ENCODE data around the gene SPDYE6. TPM values are rescaled to one million over a fixed set of nuclear protein-coding genes. Genes with fewer than 3 reads are reported as not detected.

The SPDYE6 gene
- total and polyA plus RNA-seq, 10 of the 15 experiments (the other 5 are each of a cell fraction or from before 2014, with no cell fraction given): 0.05 to 2.3 (median 1.00) TPM; not detected in 6

- TF ChIP-seq NR2F1 (conservative IDR thresholded peaks at IDR 0.05) (no peak), GATAD2B (conservative IDR thresholded peaks at IDR 0.05; ENCODE audit: low read depth) (no peak)
These were observed 32.4 kb downstream of the SPDYE6 start (continued) for GRCh38 chr7:102323914-102324195.

GRCh38 chr7:102322202-102322715 is 34.0 kb downstream of the SPDYE6 start:
- in situ Hi-C loops (cut with MboI) (no loop called here), intact Hi-C loops (cut with micrococcal nuclease; ENCODE audit: unreplicated experiment) (no loop called here)
- Histone ChIP-seq H3K9ac (ENCODE audit: control insufficient read depth, insufficient read depth, low read length) (no peak overlapping the region), H4K20me1 (ENCODE audit: control insufficient read depth, insufficient read depth) (no peaks in the 10 kb centered on the region), H3K4me1 (ENCODE audit: control insufficient read depth, insufficient read depth, low read length) (no peaks in the 10 kb centered on the region), H2AFZ (ENCODE audit: control insufficient read depth, low read depth, low read length) (no peak overlapping the region), H3K36me3 (ENCODE audit: control insufficient read depth in 2 of 2, insufficient read depth in 2 of 2, low read length in 1 of 2) (peaks cover 14 to 22% of the 10 kb centered on the region in 2 experiments), H3K4me2 (ENCODE audit: control insufficient read depth, insufficient read depth) (no peak overlapping the region), H3K9me3 (replicated peaks; ENCODE audit: control insufficient read depth, insufficient read depth, low read length) (no peaks in the 10 kb centered on the region), H3K27me3 (replicated peaks in 1 of 2; ENCODE audit: control insufficient read depth in 2 of 2, insufficient read depth in 2 of 2, low read length in 1 of 2) (no peaks in the 10 kb centered on the region), H3K79me2 (ENCODE audit: control insufficient read depth, insufficient read depth, low read length) (no peaks in the 10 kb centered on the region), H3K4me3 (no peak overlapping the region), H3K27ac (ENCODE audit: control insufficient read depth, insufficient read depth) (no peak overlapping the region)
- DNase-seq (ENCODE audit: low read depth, low spot score) (no peak), FAIRE-seq (no peak), ATAC-seq (no peak)
- no TSS peak for BruUV-seq (replicated peaks)
- TF ChIP-seq ZNF384 (IDR thresholded peaks at IDR 0.05; ENCODE audit: borderline replicate concordance, low read depth, low read length): no peak
- TF ChIP-seq EP300 (IDR thresholded peaks at IDR 0.05; ENCODE audit: borderline replicate concordance in 1 of 2, control insufficient read depth in 1 of 2, low read depth in 2 of 2, low read length in 2 of 2): no peak
- TF ChIP-seq USF1 (IDR thresholded peaks at IDR 0.05; ENCODE audit: borderline replicate concordance, extremely low read length, insufficient read depth, low read depth, low read length): no peak
- no peak for TF ChIP-seq RAD21 (IDR thresholded peaks at IDR 0.05; ENCODE audit: insufficient read depth, low read depth, low read length)
- TF ChIP-seq POU2F2 (IDR thresholded peaks at IDR 0.05; ENCODE audit: borderline replicate concordance, low read depth, low read length): no peak
- no peak for TF ChIP-seq SMC3 (IDR thresholded peaks at IDR 0.05; ENCODE audit: borderline replicate concordance, low read length)
- no peak for TF ChIP-seq EED (IDR thresholded peaks at IDR 0.05; ENCODE audit: low read depth)
- no peak for TF ChIP-seq NKRF (conservative IDR thresholded peaks at IDR 0.05)
- TF ChIP-seq NR2C1 (IDR thresholded peaks at IDR 0.05): no peak
- TF ChIP-seq, protein P1, sequence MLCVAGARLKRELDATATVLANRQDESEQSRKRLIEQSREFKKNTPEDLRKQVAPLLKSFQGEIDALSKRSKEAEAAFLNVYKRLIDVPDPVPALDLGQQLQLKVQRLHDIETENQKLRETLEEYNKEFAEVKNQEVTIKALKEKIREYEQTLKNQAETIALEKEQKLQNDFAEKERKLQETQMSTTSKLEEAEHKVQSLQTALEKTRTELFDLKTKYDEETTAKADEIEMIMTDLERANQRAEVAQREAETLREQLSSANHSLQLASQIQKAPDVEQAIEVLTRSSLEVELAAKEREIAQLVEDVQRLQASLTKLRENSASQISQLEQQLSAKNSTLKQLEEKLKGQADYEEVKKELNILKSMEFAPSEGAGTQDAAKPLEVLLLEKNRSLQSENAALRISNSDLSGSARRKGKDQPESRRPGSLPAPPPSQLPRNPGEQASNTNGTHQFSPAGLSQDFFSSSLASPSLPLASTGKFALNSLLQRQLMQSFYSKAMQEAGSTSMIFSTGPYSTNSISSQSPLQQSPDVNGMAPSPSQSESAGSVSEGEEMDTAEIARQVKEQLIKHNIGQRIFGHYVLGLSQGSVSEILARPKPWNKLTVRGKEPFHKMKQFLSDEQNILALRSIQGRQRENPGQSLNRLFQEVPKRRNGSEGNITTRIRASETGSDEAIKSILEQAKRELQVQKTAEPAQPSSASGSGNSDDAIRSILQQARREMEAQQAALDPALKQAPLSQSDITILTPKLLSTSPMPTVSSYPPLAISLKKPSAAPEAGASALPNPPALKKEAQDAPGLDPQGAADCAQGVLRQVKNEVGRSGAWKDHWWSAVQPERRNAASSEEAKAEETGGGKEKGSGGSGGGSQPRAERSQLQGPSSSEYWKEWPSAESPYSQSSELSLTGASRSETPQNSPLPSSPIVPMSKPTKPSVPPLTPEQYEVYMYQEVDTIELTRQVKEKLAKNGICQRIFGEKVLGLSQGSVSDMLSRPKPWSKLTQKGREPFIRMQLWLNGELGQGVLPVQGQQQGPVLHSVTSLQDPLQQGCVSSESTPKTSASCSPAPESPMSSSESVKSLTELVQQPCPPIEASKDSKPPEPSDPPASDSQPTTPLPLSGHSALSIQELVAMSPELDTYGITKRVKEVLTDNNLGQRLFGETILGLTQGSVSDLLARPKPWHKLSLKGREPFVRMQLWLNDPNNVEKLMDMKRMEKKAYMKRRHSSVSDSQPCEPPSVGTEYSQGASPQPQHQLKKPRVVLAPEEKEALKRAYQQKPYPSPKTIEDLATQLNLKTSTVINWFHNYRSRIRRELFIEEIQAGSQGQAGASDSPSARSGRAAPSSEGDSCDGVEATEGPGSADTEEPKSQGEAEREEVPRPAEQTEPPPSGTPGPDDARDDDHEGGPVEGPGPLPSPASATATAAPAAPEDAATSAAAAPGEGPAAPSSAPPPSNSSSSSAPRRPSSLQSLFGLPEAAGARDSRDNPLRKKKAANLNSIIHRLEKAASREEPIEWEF (IDR thresholded peaks at IDR 0.05; ENCODE audit: insufficient replicate concordance, low read depth, low read length): no peak
- ChIA-PET POLR2A (interaction anchor here (1.1 kb wide), 1 partner anchor 9 kb away, joined by 4 read pairs; no protein-coding TSS in a partner anchor), SMC1A (ENCODE audit: uncharacterized antibody, unreplicated experiment) (no interaction called here), CTCF (interaction anchor here (0.7 to 1.0 kb wide), 2 partner anchors 69 to 71 kb away, joined by 3 read pairs; no protein-coding TSS in a partner anchor), RAD21 (ENCODE audit: unreplicated experiment) (interaction anchor here (0.6 kb wide), 1 partner anchor 958 kb away, joined by 3 read pairs; no protein-coding TSS in a partner anchor)
- WGBS (ENCODE audit: insufficient coverage, insufficient replicate concordance, low lambda C conversion rate, missing lambda C conversion rate): 89% methylated on average over 8 of the region's 8 CpGs

All from GM12878 (cell line).